ENCODE measurements around the gene RHOG.
"Not testable (repeated sequence)": the region's sequence is repeated elsewhere in the genome, so short reads cannot be mapped to it uniquely, and the experiment has no call there.

RHOG gene

GRCh38 chr11:3877364-3878257 lies 36.9 kb upstream of the RHOG start:
- Histone ChIP-seq H3K9ac (ENCODE audit: low read depth in 1 of 2, low read length in 2 of 2) (peak overlapping the region in 1 of 2 donors; percentile 14), H3K36me3 (ENCODE audit: control insufficient read depth in 2 of 2, insufficient read depth in 2 of 2, low read length in 2 of 2) (no peaks in the 10 kb centered on the region), H3K4me3 (ENCODE audit: low read length in 2 of 2) (no peak overlapping the region), H3K9me3 (ENCODE audit: control insufficient read depth in 2 of 2, low read length in 2 of 2) (no peaks in the 10 kb centered on the region), H3K4me1 (ENCODE audit: control insufficient read depth in 2 of 2, insufficient read depth in 2 of 2, low read length in 2 of 2) (peaks cover 25 to 28% of the 10 kb centered on the region in 2 donors), H3K27ac (ENCODE audit: low read depth in 2 of 2, low read length in 2 of 2) (peak overlapping the region in 1 of 2 donors; percentile 48), H3K27me3 (ENCODE audit: control insufficient read depth in 2 of 2, insufficient read depth in 2 of 2, low read length in 2 of 2) (no peaks in the 10 kb centered on the region)

- Histone ChIP-seq H3K9me3 (ENCODE audit: control insufficient read depth in 2 of 2, low read length in 2 of 2) (no peaks in the 10 kb centered on the region), H3K4me3 (ENCODE audit: low read length in 2 of 2) (no peak overlapping the region), H3K27me3 (ENCODE audit: control insufficient read depth in 2 of 2, insufficient read depth in 2 of 2, low read length in 2 of 2) (no peaks in the 10 kb centered on the region), H3K9ac (ENCODE audit: low read depth in 1 of 2, low read length in 2 of 2) (no peak overlapping the region), H3K27ac (ENCODE audit: low read depth in 2 of 2, low read length in 2 of 2) (no peak overlapping the region), H3K4me1 (ENCODE audit: control insufficient read depth in 2 of 2, insufficient read depth in 2 of 2, low read length in 2 of 2) (peaks cover 25 to 28% of the 10 kb centered on the region in 2 donors), H3K36me3 (ENCODE audit: control insufficient read depth in 2 of 2, insufficient read depth in 2 of 2, low read length in 2 of 2) (no peaks in the 10 kb centered on the region)
Observed at GRCh38 chr11:3876613-3877012, 35.9 kb upstream of the RHOG start.

- H3K9me3 ChIP-seq (ENCODE audit: control insufficient read depth in 2 of 2, low read length in 2 of 2) = no peaks in the 10 kb centered on the region
- H3K4me1 ChIP-seq (ENCODE audit: control insufficient read depth in 2 of 2, insufficient read depth in 2 of 2, low read length in 2 of 2) = peaks cover 8 to 11% of the 10 kb centered on the region in 2 donors
- H3K36me3 ChIP-seq (ENCODE audit: control insufficient read depth in 2 of 2, insufficient read depth in 2 of 2, low read length in 2 of 2) = no peaks in the 10 kb centered on the region
- no peak overlapping the region for H3K27ac ChIP-seq (ENCODE audit: low read depth in 2 of 2, low read length in 2 of 2)
- H3K4me3 ChIP-seq (ENCODE audit: low read length in 2 of 2) = no peak overlapping the region
- no peaks in the 10 kb centered on the region for H3K27me3 ChIP-seq (ENCODE audit: control insufficient read depth in 2 of 2, insufficient read depth in 2 of 2, low read length in 2 of 2)
- no peak overlapping the region for H3K9ac ChIP-seq (ENCODE audit: low read depth in 1 of 2, low read length in 2 of 2)
Observed at GRCh38 chr11:3873712-3874349, 33.1 kb upstream of the RHOG start.

- Histone ChIP-seq H3K9ac (ENCODE audit: low read depth in 1 of 2, low read length in 2 of 2) (no peak overlapping the region), H3K36me3 (ENCODE audit: control insufficient read depth in 2 of 2, insufficient read depth in 2 of 2, low read length in 2 of 2) (no peaks in the 10 kb centered on the region), H3K4me3 (ENCODE audit: low read length in 2 of 2) (no peak overlapping the region), H3K9me3 (ENCODE audit: control insufficient read depth in 2 of 2, low read length in 2 of 2) (no peaks in the 10 kb centered on the region), H3K27me3 (ENCODE audit: control insufficient read depth in 2 of 2, insufficient read depth in 2 of 2, low read length in 2 of 2) (no peaks in the 10 kb centered on the region), H3K27ac (ENCODE audit: low read depth in 2 of 2, low read length in 2 of 2) (peak overlapping the region in 1 of 2 donors; percentile 17), H3K4me1 (ENCODE audit: control insufficient read depth in 2 of 2, insufficient read depth in 2 of 2, low read length in 2 of 2) (peaks cover 21 to 29% of the 10 kb centered on the region in 2 donors)
Observed at GRCh38 chr11:3867209-3868091, 26.7 kb upstream of the RHOG start.

GRCh38 chr11:3866836-3867208 lies 26.1 kb upstream of the RHOG start:
- no peak overlapping the region for H3K4me3 ChIP-seq (ENCODE audit: low read length in 2 of 2)
- H3K4me1 ChIP-seq (ENCODE audit: control insufficient read depth in 2 of 2, insufficient read depth in 2 of 2, low read length in 2 of 2) = peaks cover 21 to 29% of the 10 kb centered on the region in 2 donors
- no peak overlapping the region for H3K9ac ChIP-seq (ENCODE audit: low read depth in 1 of 2, low read length in 2 of 2)
- H3K27me3 ChIP-seq (ENCODE audit: control insufficient read depth in 2 of 2, insufficient read depth in 2 of 2, low read length in 2 of 2) = no peaks in the 10 kb centered on the region
- peak overlapping the region in 1 of 2 donors; percentile 17 for H3K27ac ChIP-seq (ENCODE audit: low read depth in 2 of 2, low read length in 2 of 2)
- no peaks in the 10 kb centered on the region for H3K9me3 ChIP-seq (ENCODE audit: control insufficient read depth in 2 of 2, low read length in 2 of 2)
- no peaks in the 10 kb centered on the region for H3K36me3 ChIP-seq (ENCODE audit: control insufficient read depth in 2 of 2, insufficient read depth in 2 of 2, low read length in 2 of 2)

- Histone ChIP-seq H3K4me3 (ENCODE audit: low read length in 2 of 2) (peak overlapping the region in 1 of 2 donors; percentile 28), H3K36me3 (ENCODE audit: control insufficient read depth in 2 of 2, insufficient read depth in 2 of 2, low read length in 2 of 2) (no peaks in the 10 kb centered on the region), H3K4me1 (ENCODE audit: control insufficient read depth in 2 of 2, insufficient read depth in 2 of 2, low read length in 2 of 2) (peaks cover 21 to 29% of the 10 kb centered on the region in 2 donors), H3K27ac (ENCODE audit: low read depth in 2 of 2, low read length in 2 of 2) (peak overlapping the region in 1 of 2 donors; percentile 28), H3K27me3 (ENCODE audit: control insufficient read depth in 2 of 2, insufficient read depth in 2 of 2, low read length in 2 of 2) (no peaks in the 10 kb centered on the region), H3K9ac (ENCODE audit: low read depth in 1 of 2, low read length in 2 of 2) (peak overlapping the region in 1 of 2 donors; percentile 43), H3K9me3 (ENCODE audit: control insufficient read depth in 2 of 2, low read length in 2 of 2) (no peaks in the 10 kb centered on the region)
Observed at GRCh38 chr11:3866206-3866605, 25.4 kb upstream of the RHOG start.

- Histone ChIP-seq H3K9ac (ENCODE audit: low read depth in 1 of 2, low read length in 2 of 2) (no peak overlapping the region), H3K4me1 (ENCODE audit: control insufficient read depth in 2 of 2, insufficient read depth in 2 of 2, low read length in 2 of 2) (peaks cover 22 to 34% of the 10 kb centered on the region in 2 donors), H3K9me3 (ENCODE audit: control insufficient read depth in 2 of 2, low read length in 2 of 2) (no peaks in the 10 kb centered on the region), H3K27me3 (ENCODE audit: control insufficient read depth in 2 of 2, insufficient read depth in 2 of 2, low read length in 2 of 2) (no peaks in the 10 kb centered on the region), H3K36me3 (ENCODE audit: control insufficient read depth in 2 of 2, insufficient read depth in 2 of 2, low read length in 2 of 2) (no peaks in the 10 kb centered on the region), H3K4me3 (ENCODE audit: low read length in 2 of 2) (peak overlapping the region in 1 of 2 donors; percentile 28), H3K27ac (ENCODE audit: low read depth in 2 of 2, low read length in 2 of 2) (peak overlapping the region; percentile 9 to 28)
Observed at GRCh38 chr11:3865388-3866193, 24.8 kb upstream of the RHOG start.

- Histone ChIP-seq H3K27ac (ENCODE audit: low read depth in 2 of 2, low read length in 2 of 2) (no peak overlapping the region), H3K4me1 (ENCODE audit: control insufficient read depth in 2 of 2, insufficient read depth in 2 of 2, low read length in 2 of 2) (peaks cover 38 to 53% of the 10 kb centered on the region in 2 donors), H3K9ac (ENCODE audit: low read depth in 1 of 2, low read length in 2 of 2) (no peak overlapping the region), H3K9me3 (ENCODE audit: control insufficient read depth in 2 of 2, low read length in 2 of 2) (no peaks in the 10 kb centered on the region), H3K4me3 (ENCODE audit: low read length in 2 of 2) (no peak overlapping the region), H3K36me3 (ENCODE audit: control insufficient read depth in 2 of 2, insufficient read depth in 2 of 2, low read length in 2 of 2) (no peaks in the 10 kb centered on the region), H3K27me3 (ENCODE audit: control insufficient read depth in 2 of 2, insufficient read depth in 2 of 2, low read length in 2 of 2) (no peaks in the 10 kb centered on the region)
Observed at GRCh38 chr11:3861683-3862082, 20.9 kb upstream of the RHOG start.

GRCh38 chr11:3860898-3861393 lies 20.2 kb upstream of the RHOG start:
- not testable (repeated sequence) for H3K36me3 ChIP-seq (ENCODE audit: control insufficient read depth in 2 of 2, insufficient read depth in 2 of 2, low read length in 2 of 2); H3K9me3 ChIP-seq (ENCODE audit: control insufficient read depth in 2 of 2, low read length in 2 of 2); H3K27me3 ChIP-seq (ENCODE audit: control insufficient read depth in 2 of 2, insufficient read depth in 2 of 2, low read length in 2 of 2); H3K27ac ChIP-seq (ENCODE audit: low read depth in 2 of 2, low read length in 2 of 2)
- peak overlapping the region; percentile 3 to 26 for H3K9ac ChIP-seq (ENCODE audit: low read depth in 1 of 2, low read length in 2 of 2)
- peaks cover 38 to 55% of the 10 kb centered on the region in 2 donors for H3K4me1 ChIP-seq (ENCODE audit: control insufficient read depth in 2 of 2, insufficient read depth in 2 of 2, low read length in 2 of 2)
- H3K4me3 ChIP-seq (ENCODE audit: low read length in 2 of 2) = peak overlapping the region in 1 of 2 donors; percentile 42

Measured in mucosa of rectum (tissue), 2 donors.